Liver (tissue), 9 donors: Measurements from ENCODE around the gene FBXL15. TPM values are rescaled to one million over a fixed set of nuclear protein-coding genes. Genes with fewer than 3 reads are reported as not detected.

Experiments used
- DNase-seq: peaks from one replicate; pipeline ENCODE4 v3.0.0-alpha.2; 2017; ENCODE audit warnings: low spot score
- H3K27ac ChIP-seq, 2 donors: one replicate each; pipeline ENCODE4 v1.7.0; 2013; ENCODE audit warnings: inconsistent platforms in 2 of 2, low read length in 2 of 2, control low read depth in 1 of 2, low read depth in 1 of 2, mild to moderate bottlenecking in 1 of 2
- H3K27me3 ChIP-seq, 4 donors: one replicate each; pipeline versions ENCODE4 v1.6.1 to v1.7.0; 2013; ENCODE audit warnings: low read length in 3 of 4, inconsistent platforms in 1 of 4, mild to moderate bottlenecking in 1 of 4, moderate library complexity in 1 of 4; ENCODE audit not compliant: control insufficient read depth in 4 of 4, insufficient read depth in 4 of 4
- H3K36me3 ChIP-seq, 4 donors: one replicate each; pipeline versions ENCODE4 v1.6.1 to v1.7.0; 2013; ENCODE audit warnings: low read length in 3 of 4, mild to moderate bottlenecking in 3 of 4, low read depth in 1 of 4, moderate library complexity in 1 of 4; ENCODE audit not compliant: control insufficient read depth in 4 of 4, insufficient read depth in 3 of 4
- H3K4me1 ChIP-seq, 4 donors: one replicate each; pipeline versions ENCODE4 v1.6.1 to v1.7.0; 2013; ENCODE audit warnings: low read length in 3 of 4, mild to moderate bottlenecking in 3 of 4, moderate library complexity in 1 of 4; ENCODE audit not compliant: control insufficient read depth in 4 of 4, insufficient read depth in 4 of 4
- H3K4me3 ChIP-seq, 3 donors: one replicate each; pipeline versions ENCODE4 v1.6.1 to v1.7.0; 2013; ENCODE audit warnings: low read length in 3 of 3, control low read depth in 1 of 3, low read depth in 1 of 3, mild to moderate bottlenecking in 1 of 3
- H3K9ac ChIP-seq, 2 donors: one replicate each; pipeline ENCODE4 v1.7.0; 2013; ENCODE audit warnings: low read length in 2 of 2, mild to moderate bottlenecking in 2 of 2, moderate library complexity in 2 of 2, control low read depth in 1 of 2, low read depth in 1 of 2
- H3K9me3 ChIP-seq, 4 donors: one replicate each; pipeline versions ENCODE4 v1.6.1 to v1.7.0; 2013; ENCODE audit warnings: low read length in 3 of 4; ENCODE audit not compliant: control insufficient read depth in 4 of 4
- ATF3 ChIP-seq: IDR thresholded peaks from 2 replicates; pipeline ENCODE4 v1.6.1; 2016; ENCODE audit warnings: antibody characterized with exemption
- CTCF ChIP-seq: fragments of 150-350 bp; IDR thresholded peaks from 2 replicates; pipeline ENCODE4 v1.5.1; 2017; ENCODE audit warnings: improper control_type of control experiment, low read depth, low read length; ENCODE audit not compliant: missing input control
- EGR1 ChIP-seq, 2 donors: IDR thresholded peaks; 2 replicates each; pipeline ENCODE4 v1.6.1; 2016 to 2018; ENCODE audit warnings: antibody characterized with exemption in 2 of 2, low read depth in 2 of 2
- FOXA1 ChIP-seq: IDR thresholded peaks from 2 replicates; pipeline ENCODE4 v1.6.1; 2016; ENCODE audit warnings: antibody characterized with exemption
- FOXA2 ChIP-seq: IDR thresholded peaks from 2 replicates; pipeline ENCODE4 v1.6.1; 2016; ENCODE audit warnings: antibody characterized with exemption
- GABPA ChIP-seq, 2 donors: IDR thresholded peaks in 1 of 2; conservative IDR thresholded peaks in 1 of 2; 2 replicates each; pipeline ENCODE4 v1.6.1; 2016; ENCODE audit warnings: antibody characterized with exemption in 2 of 2, mild to moderate bottlenecking in 1 of 2, moderate library complexity in 1 of 2
- HNF4A ChIP-seq, 2 donors: conservative IDR thresholded peaks; 2 replicates each; pipeline ENCODE4 v1.6.1; 2016; ENCODE audit warnings: antibody characterized with exemption in 2 of 2, mild to moderate bottlenecking in 2 of 2
- HNF4G ChIP-seq: IDR thresholded peaks from 2 replicates; pipeline ENCODE4 v1.6.1; 2016; ENCODE audit warnings: antibody characterized with exemption
- JUND ChIP-seq, 2 donors: IDR thresholded peaks; 2 replicates each; pipeline ENCODE4 v1.6.1; 2016; ENCODE audit warnings: antibody characterized with exemption in 2 of 2
- MAX ChIP-seq: IDR thresholded peaks from 2 replicates; pipeline ENCODE4 v1.6.1; 2016; ENCODE audit warnings: antibody characterized with exemption
- NR2F2 ChIP-seq: IDR thresholded peaks from 2 replicates; pipeline ENCODE4 v1.6.1; 2016; ENCODE audit warnings: antibody characterized with exemption
- RAD21 ChIP-seq, 2 donors: IDR thresholded peaks; 2 replicates each; pipeline ENCODE4 v1.6.1; 2016; ENCODE audit warnings: antibody characterized with exemption in 2 of 2, mild to moderate bottlenecking in 2 of 2
- REST ChIP-seq: IDR thresholded peaks from 2 replicates; pipeline ENCODE4 v1.6.1; 2016; ENCODE audit warnings: antibody characterized with exemption, mild to moderate bottlenecking
- RXRA ChIP-seq, 2 donors: IDR thresholded peaks; 2 replicates each; pipeline ENCODE4 v1.6.1; 2017 to 2018; ENCODE audit warnings: antibody characterized with exemption in 2 of 2, mild to moderate bottlenecking in 1 of 2
- SP1 ChIP-seq: IDR thresholded peaks from 2 replicates; pipeline ENCODE4 v1.6.1; 2018; ENCODE audit warnings: antibody characterized with exemption, mild to moderate bottlenecking
- TAF1 ChIP-seq: conservative IDR thresholded peaks from 2 replicates; pipeline ENCODE4 v1.6.1; 2016; ENCODE audit warnings: antibody characterized with exemption, mild to moderate bottlenecking
- YY1 ChIP-seq: IDR thresholded peaks from 2 replicates; pipeline ENCODE4 v1.6.1; 2016; ENCODE audit warnings: antibody characterized with exemption, mild to moderate bottlenecking
- ZBTB33 ChIP-seq: IDR thresholded peaks from 2 replicates; pipeline ENCODE4 v1.6.1; 2016; ENCODE audit warnings: antibody characterized with exemption
- WGBS: extraction: QIAGEN DNeasy Blood & Tissue Kit; methylation state at CpG from one replicate; pipeline ENCODE4 v1.1.7; 2013; 5-methylcytosine and 5-hydroxymethylcytosine counted together
- polyA plus RNA-seq, 2 donors: library from polyadenylated mRNA; stranded (reverse) in 1 of 2; unstranded in 1 of 2; fragments of 200-250 nt in 1 of 2; fragments of >200 nt in 1 of 2; fragmentation: Nextera tagmentation in 1 of 2; extraction: Ambion mirVana in 1 of 2; gene quantifications; one replicate each; pipeline versions ENCODE4 v1.2.1 to v1.2.3, GENCODE V29; 2013 to 2015
- total RNA-seq, 2 donors: library from RNA; depleted of rRNA; stranded (reverse); fragments of >200 nt; gene quantifications; one replicate each; pipeline ENCODE4 v1.2.3, GENCODE V29; 2014
- donor health status: healthy.
- donor health status: healthy.
- donor health status: healthy.
- donor health status: healthy.
- donor health status: healthy.

Gene FBXL15
- total and polyA plus RNA-seq, 4 donors = 4.4 to 14.4 (median 10.0) TPM

- no peak overlapping the region for H3K9ac ChIP-seq
- no peaks in the 10 kb centered on the region for H3K9me3 ChIP-seq
- TF ChIP-seq ATF3 = no peak
- TF ChIP-seq GABPA (IDR thresholded peaks at IDR 0.05 in 1 of 2, conservative IDR thresholded peaks at IDR 0.05 in 1 of 2) = no peak
- TF ChIP-seq TAF1 = no peak
- no peak for TF ChIP-seq FOXA1
- TF ChIP-seq CTCF = no peak
- no peak for TF ChIP-seq NR2F2
- no peak for TF ChIP-seq MAX
- no peak for TF ChIP-seq RXRA (IDR thresholded peaks at IDR 0.05)
- TF ChIP-seq FOXA2 = no peak
- no peak for TF ChIP-seq ZBTB33
- TF ChIP-seq RAD21 (IDR thresholded peaks at IDR 0.05) = no peak
- TF ChIP-seq HNF4G = no peak
- TF ChIP-seq HNF4A (conservative IDR thresholded peaks at IDR 0.05) = no peak
- TF ChIP-seq SP1 = no peak
- TF ChIP-seq JUND (IDR thresholded peaks at IDR 0.05) = no peak
- TF ChIP-seq EGR1 (IDR thresholded peaks at IDR 0.05; ENCODE audit: low read depth in 2 of 2) = no peak
- no peak for TF ChIP-seq REST
- H3K27ac ChIP-seq = no peak overlapping the region
- 97% methylated on average over 3 of the region's 3 CpGs for WGBS
- peak overlapping the region in 2 of 3 donors; percentile 14 to 52 for H3K4me3 ChIP-seq
- no peaks in the 10 kb centered on the region for H3K27me3 ChIP-seq
- DNase-seq = no peak
- no peaks in the 10 kb centered on the region for H3K36me3 ChIP-seq
- peaks cover 0 to 25% (median 19%) of the 10 kb centered on the region in 4 donors for H3K4me1 ChIP-seq
Observed at GRCh38 chr10:102437515-102437914, 16.9 kb downstream of the FBXL15 start.

GRCh38 chr10:102438374-102438773 lies 17.7 kb downstream of the FBXL15 start:
- Histone ChIP-seq H3K4me3 (no peak overlapping the region), H3K27ac (no peak overlapping the region), H3K4me1 (peaks cover 0 to 23% (median 18%) of the 10 kb centered on the region in 4 donors), H3K27me3 (no peaks in the 10 kb centered on the region), H3K36me3 (no peaks in the 10 kb centered on the region), H3K9me3 (no peaks in the 10 kb centered on the region), H3K9ac (no peak overlapping the region)
- 94% methylated on average over 1 of the region's 1 CpG for WGBS
- DNase-seq = no peak
- no peak for TF ChIP-seq RXRA (IDR thresholded peaks at IDR 0.05)
- TF ChIP-seq GABPA (IDR thresholded peaks at IDR 0.05 in 1 of 2, conservative IDR thresholded peaks at IDR 0.05 in 1 of 2) = no peak
- TF ChIP-seq YY1 = no peak
- no peak for TF ChIP-seq ATF3
- no peak for TF ChIP-seq TAF1
- no peak for TF ChIP-seq FOXA1
- TF ChIP-seq MAX = no peak
